ENCODE data around the gene CCDC171.
"Not testable (repeated sequence)": the region's sequence is repeated elsewhere in the genome, so short reads cannot be mapped to it uniquely, and the experiment has no call there.

The CCDC171 gene

DNA sequence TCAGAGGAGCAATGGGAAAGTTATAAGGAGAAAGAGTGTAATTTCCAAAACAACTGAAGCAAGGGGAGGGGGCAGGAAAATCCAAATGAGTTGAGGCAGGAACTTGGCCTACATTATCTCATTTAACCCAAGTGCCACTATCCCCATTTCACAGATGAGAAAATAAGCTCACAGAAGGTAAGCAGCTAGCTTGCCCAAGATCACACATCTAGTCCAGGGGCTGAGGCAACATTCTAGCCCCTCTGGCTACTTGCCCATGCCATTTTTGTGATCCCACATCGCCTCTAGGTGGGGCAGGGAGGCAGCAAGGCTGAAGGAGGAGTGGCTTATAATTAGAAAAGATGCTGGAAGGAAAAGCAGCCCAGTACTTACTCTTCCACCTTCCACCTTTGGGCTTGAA is 39.5 kb upstream of the CCDC171 start:
- TF ChIP-seq, protein P1, sequence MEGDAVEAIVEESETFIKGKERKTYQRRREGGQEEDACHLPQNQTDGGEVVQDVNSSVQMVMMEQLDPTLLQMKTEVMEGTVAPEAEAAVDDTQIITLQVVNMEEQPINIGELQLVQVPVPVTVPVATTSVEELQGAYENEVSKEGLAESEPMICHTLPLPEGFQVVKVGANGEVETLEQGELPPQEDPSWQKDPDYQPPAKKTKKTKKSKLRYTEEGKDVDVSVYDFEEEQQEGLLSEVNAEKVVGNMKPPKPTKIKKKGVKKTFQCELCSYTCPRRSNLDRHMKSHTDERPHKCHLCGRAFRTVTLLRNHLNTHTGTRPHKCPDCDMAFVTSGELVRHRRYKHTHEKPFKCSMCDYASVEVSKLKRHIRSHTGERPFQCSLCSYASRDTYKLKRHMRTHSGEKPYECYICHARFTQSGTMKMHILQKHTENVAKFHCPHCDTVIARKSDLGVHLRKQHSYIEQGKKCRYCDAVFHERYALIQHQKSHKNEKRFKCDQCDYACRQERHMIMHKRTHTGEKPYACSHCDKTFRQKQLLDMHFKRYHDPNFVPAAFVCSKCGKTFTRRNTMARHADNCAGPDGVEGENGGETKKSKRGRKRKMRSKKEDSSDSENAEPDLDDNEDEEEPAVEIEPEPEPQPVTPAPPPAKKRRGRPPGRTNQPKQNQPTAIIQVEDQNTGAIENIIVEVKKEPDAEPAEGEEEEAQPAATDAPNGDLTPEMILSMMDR (IDR thresholded peaks at IDR 0.05; ENCODE audit: low read depth, low read length): no peak
- DNase-seq (ENCODE audit: extremely low read depth, low read depth): no peak

DNA sequence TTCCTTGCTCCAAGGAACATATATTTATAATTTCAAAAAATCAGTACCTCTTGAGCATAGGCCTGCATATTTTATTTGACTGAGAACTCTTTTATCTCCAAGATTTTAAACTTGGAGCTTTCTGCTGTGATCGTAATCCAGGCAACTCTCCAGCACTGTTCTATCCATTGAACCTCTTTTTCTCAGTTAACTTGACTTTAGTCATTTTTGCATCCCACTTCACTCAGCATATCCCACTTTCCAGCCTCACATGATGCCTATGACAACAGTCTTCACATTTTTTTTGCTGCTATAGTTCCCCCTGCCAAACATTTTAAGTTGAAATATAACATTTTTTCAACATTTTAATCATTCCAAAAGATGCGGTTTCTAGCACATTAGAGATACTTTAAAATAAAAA is 33.0 kb upstream of the CCDC171 start:
- DNase-seq (ENCODE audit: extremely low read depth, low read depth): no peak
- TF ChIP-seq, protein P1 (IDR thresholded peaks at IDR 0.05; ENCODE audit: low read depth, low read length): no peak

DNA sequence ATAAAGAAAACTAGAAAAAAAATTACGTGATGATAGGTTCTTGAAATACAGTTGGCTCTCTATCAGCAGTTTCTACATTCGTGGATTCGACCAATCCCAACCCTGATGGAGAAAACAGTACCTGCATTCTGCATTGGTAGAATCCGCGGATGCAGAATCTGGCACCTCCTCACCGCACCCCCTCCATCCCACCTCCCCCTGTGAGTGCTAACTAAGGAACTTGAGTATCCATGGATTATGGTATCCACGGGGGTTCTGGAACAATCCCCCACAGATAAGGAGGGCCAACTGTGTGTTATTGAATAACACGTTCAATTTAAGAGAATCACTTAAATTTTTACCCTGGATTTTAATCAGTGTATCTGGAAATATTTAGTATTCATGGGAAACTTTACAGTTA is 31.6 kb upstream of the CCDC171 start:
- DNase-seq (ENCODE audit: extremely low read depth, low read depth): no peak
- TF ChIP-seq, protein P1 (IDR thresholded peaks at IDR 0.05; ENCODE audit: low read depth, low read length): no peak

DNA sequence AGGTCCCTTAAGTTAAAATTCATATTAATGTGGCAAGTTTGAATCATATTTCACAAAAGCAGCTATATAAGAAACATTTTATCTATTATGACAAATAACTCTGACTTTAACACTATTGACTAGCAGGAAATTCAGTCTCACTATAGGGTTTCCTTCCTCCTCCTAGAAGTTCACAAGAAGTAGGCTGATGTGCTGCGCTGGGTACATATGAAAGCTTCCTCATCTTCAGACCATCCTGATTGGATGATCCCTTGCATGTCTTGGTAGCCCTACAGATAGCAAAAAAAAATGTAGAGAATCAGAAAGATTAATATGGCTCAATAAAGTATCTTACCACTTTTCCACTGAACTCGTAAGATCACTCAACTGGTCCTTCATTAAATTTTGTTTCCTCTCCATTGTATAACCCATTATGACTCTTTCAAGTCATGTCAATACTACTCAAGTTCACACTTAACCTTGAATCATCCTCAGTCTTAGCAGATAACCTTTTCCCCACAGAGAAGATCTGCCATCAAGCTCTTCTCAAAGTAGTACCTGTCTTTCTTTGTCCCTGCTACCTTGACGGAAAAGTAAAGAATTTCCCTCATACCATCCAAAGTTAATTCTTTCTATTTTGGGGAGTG is 30.6 kb upstream of the CCDC171 start:
- no peak for DNase-seq (ENCODE audit: extremely low read depth, low read depth)
- TF ChIP-seq, protein P1 (IDR thresholded peaks at IDR 0.05; ENCODE audit: low read depth, low read length): no peak

DNA sequence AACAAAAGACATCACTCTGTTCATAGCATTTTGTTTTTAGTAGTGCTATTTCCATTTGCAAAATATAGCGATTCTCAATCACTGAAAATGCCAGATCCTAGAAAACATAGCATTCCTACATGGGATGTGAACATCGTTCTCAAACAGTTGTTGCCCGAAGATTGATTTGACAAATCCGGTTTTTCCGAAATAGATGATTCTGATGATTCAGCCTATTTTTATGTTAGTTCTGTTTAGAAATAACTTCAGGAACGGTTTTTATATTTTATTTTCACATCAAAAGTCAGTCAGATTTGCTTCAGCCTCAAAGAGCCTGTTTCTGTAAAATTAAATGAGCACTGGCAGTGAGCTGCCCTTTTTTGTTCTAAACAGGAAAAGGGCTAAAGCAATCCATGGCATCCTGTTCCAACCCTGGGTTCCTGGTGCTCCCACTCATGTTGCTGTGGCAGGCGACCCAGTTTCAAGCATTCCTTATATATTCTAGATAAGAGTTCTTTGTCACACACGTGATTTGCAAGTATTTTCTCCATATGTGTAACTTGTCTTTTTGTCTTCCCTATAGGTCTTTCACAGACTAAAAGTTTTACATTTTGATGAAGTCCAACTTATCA is 27.9 kb upstream of the CCDC171 start:
- TF ChIP-seq, protein P1 (IDR thresholded peaks at IDR 0.05; ENCODE audit: low read depth, low read length): no peak
- no peak for DNase-seq (ENCODE audit: extremely low read depth, low read depth)

DNA sequence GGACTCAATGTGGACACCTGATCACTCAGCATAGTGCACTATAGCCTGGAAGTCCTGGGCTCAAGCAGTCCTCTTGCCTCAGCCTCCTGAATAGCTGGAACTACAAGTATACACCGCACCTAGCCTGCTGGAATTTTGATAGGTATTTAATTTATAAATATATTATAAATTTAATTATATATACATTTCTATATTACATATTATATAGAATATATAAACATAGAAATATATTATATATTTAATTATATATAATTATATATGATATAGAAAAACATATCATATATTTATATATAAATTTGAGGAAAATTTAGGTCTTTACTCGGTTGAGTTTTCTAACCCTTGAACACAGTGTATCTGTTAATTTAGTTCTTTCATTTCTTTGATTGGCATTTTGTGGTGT is 26.9 kb upstream of the CCDC171 start:
- TF ChIP-seq, protein P1 (IDR thresholded peaks at IDR 0.05; ENCODE audit: low read depth, low read length): no peak
- DNase-seq (ENCODE audit: extremely low read depth, low read depth): no peak

DNA sequence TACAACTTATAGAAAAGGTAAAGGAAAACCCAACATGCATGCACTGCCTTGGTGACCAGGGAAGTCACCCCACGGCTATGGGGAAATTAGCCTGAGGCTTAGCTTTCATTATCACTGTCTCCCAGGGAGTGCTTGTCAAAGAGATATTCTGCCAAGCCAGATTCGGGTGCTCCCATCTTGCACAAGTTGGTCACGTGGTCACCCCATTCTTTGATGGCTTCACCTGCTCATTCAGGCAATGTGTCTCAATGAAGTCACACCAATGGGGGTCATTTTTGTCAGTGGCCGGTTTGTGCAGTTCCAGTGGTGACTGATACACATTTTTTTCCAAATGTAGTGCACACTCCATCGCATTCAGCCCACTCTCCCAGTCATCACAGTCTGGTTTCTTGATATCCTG is 25.8 kb upstream of the CCDC171 start:
- not testable (repeated sequence) for DNase-seq (ENCODE audit: extremely low read depth, low read depth)
